SU-DHL-6 (cell line): ENCODE results near the gene STARD10.

Experiments
- H2AFZ ChIP-seq: fragments of 200-600 bp; sonication (generic); 2 replicates; pipeline ENCODE4 v1.6.1; 2014; ENCODE audit warnings: low read depth, mild to moderate bottlenecking, moderate library complexity, mixed read lengths, antibody characterized with exemption, low read length; ENCODE audit not compliant: severe bottlenecking
- H3F3A ChIP-seq: fragments of 200-600 bp; shearing (Covaris generic); 2 replicates; pipeline ENCODE4 v1.6.0; 2016; ENCODE audit warnings: antibody characterized with exemption, mild to moderate bottlenecking; ENCODE audit not compliant: insufficient read depth
- H3K27ac ChIP-seq: fragments of 200-600 bp; sonication (generic); 2 replicates; pipeline ENCODE4 v1.5.1; 2016; ENCODE audit warnings: low read depth, mild to moderate bottlenecking, low read length, moderate library complexity, mixed read lengths
- H3K27me3 ChIP-seq: fragments of 200-600 bp; sonication (generic), shearing (Covaris generic); 2 replicates; pipeline ENCODE4 v1.6.0; 2014; ENCODE audit warnings: mild to moderate bottlenecking, low read length
- H3K36me3 ChIP-seq: fragments of 200-600 bp; sonication (generic); 2 replicates; pipeline ENCODE4 v1.6.1; 2014; ENCODE audit warnings: mild to moderate bottlenecking, low read length, mixed read lengths
- H3K4me2 ChIP-seq: fragments of 300-600, 200-600 bp; shearing (Covaris generic), sonication (generic); 2 replicates; pipeline ENCODE4 v1.6.0; 2014; ENCODE audit warnings: low read length, low read depth, mild to moderate bottlenecking; ENCODE audit not compliant: poor library complexity, severe bottlenecking
- H3K4me3 ChIP-seq: fragments of 200-600 bp; sonication (generic); 2 replicates; pipeline ENCODE4 v1.5.1; 2014; ENCODE audit warnings: antibody characterized with exemption, low read length, mild to moderate bottlenecking, mixed read lengths; ENCODE audit not compliant: insufficient read depth, poor library complexity, severe bottlenecking
- H3K79me2 ChIP-seq: fragments of 200-600 bp; sonication (generic); 2 replicates; pipeline ENCODE4 v1.6.1; 2014; ENCODE audit warnings: mild to moderate bottlenecking, low read length, moderate library complexity; ENCODE audit not compliant: insufficient read depth
- H3K9ac ChIP-seq: fragments of 200-600 bp; sonication (generic); 2 replicates; pipeline ENCODE4 v1.7.0; 2014; ENCODE audit warnings: mild to moderate bottlenecking, low read length
- H3K9me2 ChIP-seq: fragments of 200-600 bp; sonication (generic); replicated peaks from 2 replicates; pipeline ENCODE4 v1.6.1; 2014; ENCODE audit warnings: low read length; ENCODE audit not compliant: insufficient read depth
- H3K9me3 ChIP-seq: fragments of 200-600 bp; sonication (generic); 2 replicates; pipeline ENCODE4 v1.6.1; 2014; ENCODE audit warnings: low read length, mixed read lengths; ENCODE audit not compliant: insufficient read depth
- H4K20me1 ChIP-seq: fragments of 200-600 bp; sonication (generic); 2 replicates; pipeline ENCODE4 v1.6.1; 2014; ENCODE audit warnings: low read depth, mild to moderate bottlenecking, antibody characterized with exemption, low read length, moderate library complexity, mixed read lengths
- EZH2phosphoT487 ChIP-seq: fragments of 200-600 bp; sonication (generic), shearing (Covaris generic); conservative IDR thresholded peaks from 2 replicates; pipeline ENCODE4 v1.6.1; 2018; ENCODE audit warnings: mild to moderate bottlenecking, antibody characterized with exemption, low read length, moderate library complexity, mixed read lengths
- TF ChIP-seq, protein P1 (sequence below): fragments of 200-600 bp; sonication (generic); IDR thresholded peaks from one replicate; pipeline ENCODE4 v1.5.1; 2017; ENCODE audit warnings: antibody characterized with exemption, mild to moderate bottlenecking, low read length, moderate library complexity; ENCODE audit not compliant: insufficient read depth, poor library complexity, severe bottlenecking

The STARD10 gene

GRCh38 chr11:72737336-72737735 is 56.5 kb downstream of the STARD10 start:
- H3K9me3 ChIP-seq = no peaks in the 10 kb centered on the region
- no peaks in the 10 kb centered on the region for H4K20me1 ChIP-seq
- no peak overlapping the region for H2AFZ ChIP-seq
- peaks cover 6% of the 10 kb centered on the region; the same call in 1 of the 2 replicates for H3F3A ChIP-seq
- no peak overlapping the region for H3K27ac ChIP-seq
- H3K79me2 ChIP-seq = no peaks in the 10 kb centered on the region
- TF ChIP-seq, protein P1, sequence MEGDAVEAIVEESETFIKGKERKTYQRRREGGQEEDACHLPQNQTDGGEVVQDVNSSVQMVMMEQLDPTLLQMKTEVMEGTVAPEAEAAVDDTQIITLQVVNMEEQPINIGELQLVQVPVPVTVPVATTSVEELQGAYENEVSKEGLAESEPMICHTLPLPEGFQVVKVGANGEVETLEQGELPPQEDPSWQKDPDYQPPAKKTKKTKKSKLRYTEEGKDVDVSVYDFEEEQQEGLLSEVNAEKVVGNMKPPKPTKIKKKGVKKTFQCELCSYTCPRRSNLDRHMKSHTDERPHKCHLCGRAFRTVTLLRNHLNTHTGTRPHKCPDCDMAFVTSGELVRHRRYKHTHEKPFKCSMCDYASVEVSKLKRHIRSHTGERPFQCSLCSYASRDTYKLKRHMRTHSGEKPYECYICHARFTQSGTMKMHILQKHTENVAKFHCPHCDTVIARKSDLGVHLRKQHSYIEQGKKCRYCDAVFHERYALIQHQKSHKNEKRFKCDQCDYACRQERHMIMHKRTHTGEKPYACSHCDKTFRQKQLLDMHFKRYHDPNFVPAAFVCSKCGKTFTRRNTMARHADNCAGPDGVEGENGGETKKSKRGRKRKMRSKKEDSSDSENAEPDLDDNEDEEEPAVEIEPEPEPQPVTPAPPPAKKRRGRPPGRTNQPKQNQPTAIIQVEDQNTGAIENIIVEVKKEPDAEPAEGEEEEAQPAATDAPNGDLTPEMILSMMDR = no peak
- no peak for TF ChIP-seq EZH2phosphoT487
- no peaks in the 10 kb centered on the region for H3K36me3 ChIP-seq
- H3K4me2 ChIP-seq = no peak overlapping the region
- no peaks in the 10 kb centered on the region for H3K9me2 ChIP-seq
- H3K4me3 ChIP-seq = no peak overlapping the region
- no peaks in the 10 kb centered on the region for H3K27me3 ChIP-seq
- no peak overlapping the region for H3K9ac ChIP-seq

- Histone ChIP-seq H3K9me3 (no peaks in the 10 kb centered on the region), H3K27ac (no peak overlapping the region), H3K4me2 (no peak overlapping the region), H3K9me2 (no peaks in the 10 kb centered on the region), H3F3A (peaks cover 6% of the 10 kb centered on the region; the same call in 1 of the 2 replicates), H3K36me3 (no peaks in the 10 kb centered on the region), H3K4me3 (no peak overlapping the region), H3K27me3 (no peaks in the 10 kb centered on the region), H3K79me2 (no peaks in the 10 kb centered on the region), H2AFZ (no peak overlapping the region), H3K9ac (no peak overlapping the region), H4K20me1 (no peaks in the 10 kb centered on the region)
- TF ChIP-seq EZH2phosphoT487 = no peak
- TF ChIP-seq, protein P1 = no peak
Observed at GRCh38 chr11:72736452-72737069, 57.3 kb downstream of the STARD10 start.

- Histone ChIP-seq H3K36me3 (no peaks in the 10 kb centered on the region), H3K27me3 (no peaks in the 10 kb centered on the region), H3K4me3 (no peak overlapping the region), H3K27ac (no peak overlapping the region), H3K9me2 (no peaks in the 10 kb centered on the region), H4K20me1 (no peaks in the 10 kb centered on the region), H3K4me2 (no peak overlapping the region), H3K9me3 (no peaks in the 10 kb centered on the region), H3K79me2 (no peaks in the 10 kb centered on the region), H2AFZ (no peak overlapping the region), H3F3A (peaks cover 5% of the 10 kb centered on the region; the same call in 1 of the 2 replicates), H3K9ac (no peak overlapping the region)
- TF ChIP-seq EZH2phosphoT487 = no peak
- TF ChIP-seq, protein P1 = no peak
Observed at GRCh38 chr11:72735495-72736027, 58.3 kb downstream of the STARD10 start.
